HG02678 (cell line): Measurements from ENCODE around the gene GNPDA1.

ENCODE experiments used
- ATAC-seq: cut with Tn5 transposase; IDR thresholded peaks from one replicate; pipeline ENCODE4 v1.9.1; 2021; ENCODE audit warnings: mild to moderate bottlenecking, moderate library complexity; ENCODE audit not compliant: unreplicated experiment

GNPDA1 gene

DNA sequence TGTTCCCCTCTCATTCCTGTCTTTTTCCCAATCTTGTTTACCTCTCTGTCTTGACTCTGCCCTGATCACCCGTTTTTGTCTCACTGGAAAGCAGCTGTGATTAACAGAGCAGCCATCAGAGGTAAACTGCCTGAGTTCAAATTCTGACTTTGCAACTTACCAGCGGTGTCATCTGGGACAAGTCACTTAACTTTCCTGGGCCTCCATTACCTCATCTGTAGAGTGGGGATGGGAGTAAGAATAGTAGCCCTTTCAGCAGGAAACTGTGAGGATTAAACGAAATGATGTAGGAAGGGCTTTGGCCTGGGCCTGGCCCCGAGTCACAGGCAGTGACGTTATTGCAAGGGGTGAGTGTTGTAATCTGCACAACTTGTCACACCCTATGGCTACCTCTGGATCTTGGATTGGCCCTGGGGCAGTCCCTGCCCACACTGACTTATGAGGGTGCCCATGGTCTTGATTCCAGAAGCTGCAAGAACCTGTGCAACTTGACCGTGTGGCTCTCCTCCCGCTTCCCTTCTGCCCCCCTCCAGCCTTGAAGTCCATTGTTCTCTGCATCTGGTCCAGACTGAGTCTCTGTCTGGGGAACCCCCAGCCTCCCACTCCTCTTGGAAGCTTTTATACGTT lies 54.2 kb downstream of the GNPDA1 start:
- ATAC-seq = no peak

DNA sequence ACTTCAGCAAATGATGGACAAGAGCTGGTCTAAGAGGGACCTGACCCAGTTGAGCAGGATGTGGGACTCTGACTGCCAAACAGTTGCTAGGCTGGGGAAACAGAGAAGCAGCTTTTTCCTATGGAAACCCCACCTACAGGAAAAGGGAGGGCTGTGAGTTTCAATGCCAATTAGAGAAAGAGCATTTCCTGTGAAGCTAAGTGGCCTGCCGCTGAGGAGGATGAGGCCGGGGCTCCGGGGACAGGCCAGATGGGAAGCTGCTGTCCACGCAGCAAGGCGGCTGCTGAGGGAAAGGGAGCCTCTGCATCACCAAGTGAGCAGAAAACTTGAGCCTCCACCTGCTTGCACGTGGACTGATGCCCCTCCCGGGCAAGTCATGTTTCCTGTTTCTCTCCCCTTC lies 54.7 kb downstream of the GNPDA1 start, which contains the start of gene PCDH12:
Gene PCDH12, minus strand, starts transcription at position 90 of the 400 bp plus-strand sequence. CDS start 351 bp downstream, outside the sequence.
- no peak for ATAC-seq

DNA sequence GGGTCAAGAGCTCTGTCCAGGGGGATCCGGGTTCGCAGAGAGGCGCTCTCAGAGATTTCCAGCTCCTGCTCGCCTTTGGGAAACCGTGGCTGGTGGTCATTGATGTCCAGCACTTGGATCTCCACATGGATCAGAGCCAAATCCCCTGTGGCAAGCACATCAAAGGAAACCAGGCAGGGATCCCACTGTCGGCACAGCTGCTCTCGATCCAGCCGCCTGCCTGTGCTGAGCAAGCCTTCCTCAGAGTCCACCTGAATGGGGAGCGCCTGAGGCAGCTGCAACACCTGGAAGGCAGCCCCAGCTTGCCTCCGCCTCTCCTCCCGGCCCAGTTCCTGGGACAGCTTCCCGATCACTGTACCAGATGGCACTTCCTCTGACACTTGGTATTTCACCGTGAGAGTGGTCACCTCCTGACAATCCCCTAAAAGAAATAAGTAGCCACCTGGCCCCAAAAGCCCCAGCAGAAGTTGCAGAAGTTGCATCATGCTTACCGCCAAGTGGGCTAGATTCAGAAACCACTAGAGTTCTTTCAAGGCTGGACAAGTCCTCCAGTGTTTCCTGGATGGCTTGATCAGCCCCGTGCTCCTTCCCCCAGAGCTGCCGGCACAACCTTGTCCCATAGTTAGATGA lies 55.3 kb downstream of the GNPDA1 start:
- no peak for ATAC-seq

DNA sequence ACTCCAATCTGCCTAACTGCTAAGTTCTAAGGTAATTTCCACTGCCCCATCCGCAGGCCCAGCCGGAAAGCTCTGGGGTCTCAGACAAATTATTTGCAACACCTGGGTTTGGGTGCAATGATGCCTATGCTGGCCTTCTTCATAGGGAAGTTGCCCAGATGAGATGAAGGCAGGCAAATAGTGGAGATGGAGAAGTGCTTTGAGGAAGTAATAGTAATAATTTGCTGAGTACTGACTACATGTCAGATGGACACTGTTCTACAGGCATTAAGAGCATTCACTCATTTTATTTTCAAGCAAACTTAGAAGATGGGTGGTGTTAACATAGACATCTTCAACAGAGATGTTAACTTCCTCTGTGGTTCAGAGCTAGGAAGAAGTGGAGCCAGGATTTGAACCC lies 58.6 kb downstream of the GNPDA1 start:
- ATAC-seq = no peak

DNA sequence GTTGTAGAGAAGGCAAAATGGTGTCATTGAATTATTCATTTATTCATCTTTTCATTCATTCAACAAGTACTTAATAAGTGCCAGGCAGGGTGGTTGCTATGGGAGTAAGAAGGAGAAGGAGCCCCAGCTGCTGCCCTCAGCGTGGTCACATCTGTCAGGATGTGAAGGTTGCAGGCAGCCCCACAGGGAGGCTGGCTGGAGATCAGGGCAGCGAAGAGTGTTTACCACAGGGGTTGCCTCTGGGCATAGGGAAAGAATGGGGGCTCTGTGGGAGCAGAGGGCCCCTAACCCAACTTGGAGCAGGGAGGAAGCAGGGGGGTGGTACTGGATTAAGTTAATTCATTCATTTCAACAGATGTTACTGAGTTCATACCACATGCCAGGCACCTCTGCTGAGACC lies 60.8 kb downstream of the GNPDA1 start:
- ATAC-seq = no peak

DNA sequence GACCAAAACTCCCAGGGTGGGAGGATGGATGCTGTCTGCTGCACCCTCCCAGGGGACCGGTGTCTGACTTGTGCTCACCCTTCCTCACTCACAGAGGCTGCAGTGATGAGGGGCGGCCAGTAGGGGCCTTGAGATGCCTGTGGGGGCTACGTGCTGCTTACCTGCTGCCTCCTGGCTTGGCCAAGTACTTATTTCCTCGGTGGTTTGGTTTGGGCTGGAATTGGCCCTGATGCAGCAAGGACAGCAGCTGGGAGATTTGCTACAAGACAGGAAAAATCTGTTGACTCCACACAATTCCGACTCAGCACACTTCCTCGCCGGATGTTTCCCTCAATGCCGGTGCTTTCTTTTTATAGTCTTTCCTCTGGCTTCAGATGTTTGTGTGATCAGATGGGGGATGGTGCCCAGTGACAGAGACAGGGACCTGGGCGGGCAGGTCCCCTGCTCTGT lies 61.5 kb downstream of the GNPDA1 start:
- peak; percentile 91 for ATAC-seq
